ENCODE data around the gene BLOC1S1. TPM values are rescaled to one million over a fixed set of nuclear protein-coding genes. Genes with fewer than 3 reads are reported as not detected.

BLOC1S1 gene
- total RNA-seq, 2 experiments from 2014 or later = 34.8 to 36.9 TPM

GRCh38 chr12:55719371-55719770 lies 3.5 kb downstream of the BLOC1S1 start:
- no peaks in the 10 kb centered on the region for H3K27me3 ChIP-seq (ENCODE audit: control insufficient read depth in 1 of 2, insufficient read depth in 2 of 2, low read length in 2 of 2)
- TF ChIP-seq, protein P1, sequence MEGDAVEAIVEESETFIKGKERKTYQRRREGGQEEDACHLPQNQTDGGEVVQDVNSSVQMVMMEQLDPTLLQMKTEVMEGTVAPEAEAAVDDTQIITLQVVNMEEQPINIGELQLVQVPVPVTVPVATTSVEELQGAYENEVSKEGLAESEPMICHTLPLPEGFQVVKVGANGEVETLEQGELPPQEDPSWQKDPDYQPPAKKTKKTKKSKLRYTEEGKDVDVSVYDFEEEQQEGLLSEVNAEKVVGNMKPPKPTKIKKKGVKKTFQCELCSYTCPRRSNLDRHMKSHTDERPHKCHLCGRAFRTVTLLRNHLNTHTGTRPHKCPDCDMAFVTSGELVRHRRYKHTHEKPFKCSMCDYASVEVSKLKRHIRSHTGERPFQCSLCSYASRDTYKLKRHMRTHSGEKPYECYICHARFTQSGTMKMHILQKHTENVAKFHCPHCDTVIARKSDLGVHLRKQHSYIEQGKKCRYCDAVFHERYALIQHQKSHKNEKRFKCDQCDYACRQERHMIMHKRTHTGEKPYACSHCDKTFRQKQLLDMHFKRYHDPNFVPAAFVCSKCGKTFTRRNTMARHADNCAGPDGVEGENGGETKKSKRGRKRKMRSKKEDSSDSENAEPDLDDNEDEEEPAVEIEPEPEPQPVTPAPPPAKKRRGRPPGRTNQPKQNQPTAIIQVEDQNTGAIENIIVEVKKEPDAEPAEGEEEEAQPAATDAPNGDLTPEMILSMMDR (IDR thresholded peaks at IDR 0.05) = no peak
- Mint-ChIP-seq H3K36me3 (ENCODE audit: low read depth) (peaks cover 21% of the 10 kb centered on the region), H3K27me3 (peaks cover 4% of the 10 kb centered on the region), H3K4me3 (no peak overlapping the region), H3K27ac (no peak overlapping the region), H3K4me1 (ENCODE audit: low read depth) (peaks cover 34% of the 10 kb centered on the region), H3K9me3 (no peaks in the 10 kb centered on the region)
- intact Hi-C loops (cut with DNase I, micrococcal nuclease) = no loop called here
- H3K9me3 ChIP-seq (ENCODE audit: control insufficient read depth in 1 of 2, insufficient read depth in 1 of 2, low read length in 2 of 2) = no peaks in the 10 kb centered on the region
- no peak for ATAC-seq (ENCODE audit: poor library complexity)
- ChIA-PET CTCF (no interaction called here), POLR2A (interaction anchor here (0.9 to 1.3 kb wide), 2 partner anchors 10 to 207 kb away, joined by 3 read pairs; no protein-coding TSS in a partner anchor)
- H3K4me1 ChIP-seq (ENCODE audit: insufficient read depth, low read length) = peaks cover 44% of the 10 kb centered on the region
- H3K36me3 ChIP-seq (ENCODE audit: insufficient read depth, low read length) = peaks cover 18% of the 10 kb centered on the region
- DNase-seq = no peak
- H3K27ac ChIP-seq (ENCODE audit: low read depth in 1 of 2, low read length in 2 of 2) = no peak overlapping the region
- H3K4me3 ChIP-seq (ENCODE audit: low read length) = no peak overlapping the region

DNA sequence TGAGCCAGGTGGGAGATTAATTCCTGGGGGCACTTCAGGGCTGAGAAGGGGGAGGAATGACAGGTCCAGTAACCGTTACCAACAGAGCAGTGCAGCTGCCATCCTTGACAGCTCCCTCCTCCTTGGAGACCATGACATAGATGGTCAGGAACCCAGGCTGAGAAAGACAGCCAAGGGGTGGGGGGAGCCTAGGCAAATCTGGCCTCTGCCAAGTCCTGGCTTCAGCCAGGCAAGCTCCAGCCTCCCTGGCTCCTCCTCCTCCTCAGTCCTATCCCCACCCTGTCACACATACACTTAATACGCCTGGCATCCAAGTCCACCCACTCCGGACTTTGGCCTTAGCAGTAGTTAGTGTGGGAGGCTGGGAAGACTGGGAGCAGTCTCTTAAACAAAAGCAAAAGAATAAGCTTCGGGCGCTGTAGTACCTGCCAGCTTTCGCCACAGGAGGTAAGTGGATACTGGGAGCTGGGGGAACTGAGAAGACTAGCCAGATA lies 4.3 kb downstream of the BLOC1S1 start, which contains the start of gene RDH5:
TSS of gene RDH5 (plus strand) at position 323 of the 494 bp plus-strand sequence. CDS start 792 bp downstream, outside the sequence.
- no peak within 1 kb of the TSS for H3K4me3 ChIP-seq (ENCODE audit: low read length)
- Mint-ChIP-seq H3K27ac (no peak within 1 kb of the TSS), H3K27me3 (peaks cover 4% of the 10 kb centered on the region), H3K4me3 (no peak within 1 kb of the TSS), H3K4me1 (ENCODE audit: low read depth) (peaks cover 41% of the 10 kb centered on the region), H3K36me3 (ENCODE audit: low read depth) (peaks cover 28% of the 10 kb centered on the region), H3K9me3 (no peaks in the 10 kb centered on the region)
- H3K9me3 ChIP-seq (ENCODE audit: control insufficient read depth in 1 of 2, insufficient read depth in 1 of 2, low read length in 2 of 2) = no peaks in the 10 kb centered on the region
- no peak within 1 kb of the TSS for H3K27ac ChIP-seq (ENCODE audit: low read depth in 1 of 2, low read length in 2 of 2)
- no peaks in the 10 kb centered on the region for H3K27me3 ChIP-seq (ENCODE audit: control insufficient read depth in 1 of 2, insufficient read depth in 2 of 2, low read length in 2 of 2)
- CTCF ChIA-PET = no interaction called here
- intact Hi-C loops (cut with DNase I, micrococcal nuclease) = no loop called here
- TF ChIP-seq, protein P1 (IDR thresholded peaks at IDR 0.05) = no peak
- H3K4me1 ChIP-seq (ENCODE audit: insufficient read depth, low read length) = peaks cover 50% of the 10 kb centered on the region
- DNase-seq = no peak
- H3K36me3 ChIP-seq (ENCODE audit: insufficient read depth, low read length) = peaks cover 20% of the 10 kb centered on the region
- no peak for ATAC-seq (ENCODE audit: poor library complexity)
- POLR2A ChIA-PET = interaction anchor here (1.3 kb wide), 1 partner anchor 10 kb away, joined by 3 read pairs; no protein-coding TSS in a partner anchor

GRCh38 chr12:55720894-55721444 lies 5.1 kb downstream of the BLOC1S1 start:
- H3K4me3 Mint-ChIP-seq = no peak overlapping the region
- TF ChIP-seq, protein P1 (IDR thresholded peaks at IDR 0.05) = no peak
- CTCF ChIA-PET = no interaction called here
- POLR2A ChIA-PET = no interaction called here
- H3K9me3 Mint-ChIP-seq = no peaks in the 10 kb centered on the region
- Histone ChIP-seq H3K4me1 (ENCODE audit: insufficient read depth, low read length) (peaks cover 44% of the 10 kb centered on the region), H3K27ac (ENCODE audit: low read depth in 1 of 2, low read length in 2 of 2) (no peak overlapping the region), H3K9me3 (ENCODE audit: control insufficient read depth in 1 of 2, insufficient read depth in 1 of 2, low read length in 2 of 2) (no peaks in the 10 kb centered on the region), H3K36me3 (ENCODE audit: insufficient read depth, low read length) (peaks cover 25% of the 10 kb centered on the region), H3K4me3 (ENCODE audit: low read length) (no peak overlapping the region), H3K27me3 (ENCODE audit: control insufficient read depth in 1 of 2, insufficient read depth in 2 of 2, low read length in 2 of 2) (no peaks in the 10 kb centered on the region)
- ATAC-seq (ENCODE audit: poor library complexity) (no peak), DNase-seq (peak in 1 of 14 experiments; percentile 47)
- intact Hi-C loops (cut with DNase I, micrococcal nuclease) = no loop called here
- H3K36me3 Mint-ChIP-seq (ENCODE audit: low read depth) = peaks cover 25% of the 10 kb centered on the region
- no peak overlapping the region for H3K27ac Mint-ChIP-seq
- H3K4me1 Mint-ChIP-seq (ENCODE audit: low read depth) = peaks cover 40% of the 10 kb centered on the region
- peaks cover under 1% of the 10 kb centered on the region for H3K27me3 Mint-ChIP-seq
